ENCODE data around the gene CKMT2. TPM values are rescaled to one million over a fixed set of nuclear protein-coding genes. Genes with fewer than 3 reads are reported as not detected.
"Not testable (repeated sequence)": the region's sequence is repeated elsewhere in the genome, so short reads cannot be mapped to it uniquely, and the experiment has no call there.

Gene CKMT2
- total RNA-seq, 1 donor from 2014 or later, result 1,933 TPM

DNA sequence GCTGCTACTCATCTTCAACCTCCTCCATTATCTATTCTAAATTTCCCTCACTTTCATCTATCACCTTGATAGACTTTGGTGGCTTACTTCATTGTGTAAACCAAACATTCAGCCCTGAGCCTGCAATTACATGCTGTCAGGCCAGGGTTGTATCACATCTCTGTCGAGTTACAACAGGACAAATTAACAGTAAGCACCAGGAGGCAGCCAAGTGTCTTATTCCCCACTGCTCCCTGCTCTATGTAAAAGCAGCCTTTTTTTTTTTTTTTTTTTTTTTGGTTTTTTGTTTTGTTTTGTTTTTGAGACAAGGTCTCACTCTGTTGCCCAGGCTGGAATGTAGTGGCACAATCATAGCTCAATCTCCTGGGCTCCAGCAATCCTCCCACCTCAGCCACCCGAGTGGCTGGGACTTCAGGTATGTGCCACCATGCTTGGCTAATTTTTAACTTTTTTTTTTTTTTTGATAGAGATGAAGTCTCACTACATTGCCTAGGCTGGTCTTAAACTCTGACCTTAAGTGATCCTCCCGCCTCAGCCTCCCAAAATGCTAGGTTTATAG, 53.0 kb downstream of the CKMT2 start:
- intact Hi-C loops (cut with DNase I), result no loop called here
- ATAC-seq (ENCODE audit: poor library complexity), result no peak
- no peak for DNase-seq

DNA sequence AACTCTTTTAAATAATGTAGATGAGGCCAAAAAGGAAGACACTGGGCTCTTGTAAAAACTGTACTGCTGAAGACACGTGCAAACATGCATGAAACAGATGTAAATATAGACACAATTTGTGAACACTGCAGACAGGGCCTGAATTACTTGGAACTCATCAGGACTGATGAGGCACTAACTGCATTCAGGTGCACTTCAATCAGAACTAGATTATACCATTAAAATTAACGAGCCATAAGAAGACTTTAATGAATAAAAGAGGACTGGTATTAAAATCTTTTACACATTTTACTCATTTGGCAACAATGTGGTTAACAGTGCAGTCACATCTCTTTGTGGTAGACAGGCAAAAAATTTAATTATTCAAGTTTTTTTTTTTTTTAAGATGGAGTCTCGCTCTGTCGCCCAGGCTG, 54.9 kb downstream of the CKMT2 start:
- DNase-seq, result no peak
- intact Hi-C loops (cut with DNase I), result no loop called here
- ATAC-seq (ENCODE audit: poor library complexity), result no peak

- ATAC-seq (ENCODE audit: poor library complexity), result no peak
- DNase-seq, result no peak
- intact Hi-C loops (cut with DNase I), result loop anchor here (10.0 kb wide), 1 partner anchor 85 kb away; no protein-coding TSS in a partner anchor
Measured at GRCh38 chr5:81290146-81290545, 57.0 kb downstream of the CKMT2 start.

GRCh38 chr5:81292130-81292529, 59.0 kb downstream of the CKMT2 start:
- intact Hi-C loops (cut with DNase I), result loop anchor here (10.0 kb wide), 1 partner anchor 87 kb away; no protein-coding TSS in a partner anchor
- ATAC-seq (ENCODE audit: poor library complexity) (no peak), DNase-seq (no peak)

- DNase-seq; ATAC-seq (ENCODE audit: poor library complexity): not testable (repeated sequence)
- intact Hi-C loops (cut with DNase I), result loop anchor here (10.0 kb wide), 1 partner anchor 89 kb away; no protein-coding TSS in a partner anchor
Measured at GRCh38 chr5:81294021-81294420, 60.9 kb downstream of the CKMT2 start.

DNA sequence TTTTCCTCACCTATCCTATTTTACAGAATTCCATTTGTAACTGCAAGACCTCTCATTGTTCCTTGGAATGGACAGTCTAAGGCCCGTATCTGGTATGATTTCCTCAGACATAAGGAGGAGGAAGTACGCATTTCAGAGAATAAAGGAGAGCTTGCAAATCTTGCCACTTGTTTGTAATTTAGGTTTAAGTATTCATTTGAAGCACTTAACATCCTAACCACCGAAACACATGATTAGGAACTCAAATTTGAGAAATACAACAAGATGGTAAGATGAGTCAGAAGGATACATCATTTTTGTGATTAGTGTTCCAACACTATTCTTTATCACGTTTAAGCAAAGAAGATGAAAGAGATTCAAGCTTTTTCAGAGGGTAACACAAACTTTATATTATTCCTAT, 64.4 kb downstream of the CKMT2 start:
- DNase-seq (no peak), ATAC-seq (ENCODE audit: poor library complexity) (no peak)
- intact Hi-C loops (cut with DNase I), result loop anchor here (10.0 kb wide), 1 partner anchor 93 kb away; no protein-coding TSS in a partner anchor

DNA sequence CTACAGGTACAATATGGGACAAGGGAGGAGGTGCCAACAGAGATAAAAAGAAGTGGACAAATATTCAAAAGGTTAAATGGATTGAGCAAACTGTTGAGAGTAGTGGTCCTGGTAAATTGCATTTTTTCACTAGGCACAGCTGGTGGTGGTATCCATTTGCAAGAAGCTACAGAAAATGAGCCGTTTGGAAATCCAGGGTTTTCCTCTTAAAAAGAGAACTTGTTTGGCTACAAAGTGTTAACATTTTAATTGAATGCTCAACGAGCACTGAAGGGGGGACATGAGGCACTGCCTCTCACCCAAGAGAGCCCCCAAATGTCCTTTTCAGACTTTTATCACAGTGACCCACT, 67.8 kb downstream of the CKMT2 start:
- ATAC-seq (ENCODE audit: poor library complexity) (peak; percentile 11), DNase-seq (no peak)
- intact Hi-C loops (cut with DNase I), result no loop called here

GRCh38 chr5:81301271-81302015, 68.3 kb downstream of the CKMT2 start, which contains the start of gene ZCCHC9:
Gene ZCCHC9, plus strand, starts transcription at chr5:81301587. Its CDS starts 3,171 bp downstream, at chr5:81304758.
- ATAC-seq (ENCODE audit: poor library complexity), result peak; percentile 99
- intact Hi-C loops (cut with DNase I), result no loop called here
- DNase-seq, result peak; percentile 97

DNA sequence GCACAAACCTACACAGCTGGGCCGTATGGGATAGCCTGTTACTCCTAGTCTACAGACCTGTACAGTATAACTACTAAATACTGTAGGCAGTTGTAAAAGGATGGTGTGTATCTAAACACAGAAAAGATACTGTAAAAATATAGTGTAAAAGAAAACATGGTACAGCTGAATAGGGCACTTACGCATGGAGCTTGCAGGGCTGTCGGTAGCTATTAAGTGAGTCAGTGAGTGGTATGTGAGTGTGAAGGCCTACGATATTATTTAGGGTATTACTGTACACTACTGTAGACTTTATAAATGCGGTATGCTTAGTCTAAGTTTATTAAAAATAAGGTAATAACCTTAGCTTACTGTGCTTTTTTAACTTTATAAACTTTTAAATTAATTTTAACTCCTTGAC, 69.5 kb downstream of the CKMT2 start:
- DNase-seq, result no peak
- intact Hi-C loops (cut with DNase I), result no loop called here
- ATAC-seq (ENCODE audit: poor library complexity), result no peak

- DNase-seq, result no peak
- intact Hi-C loops (cut with DNase I), result no loop called here
- ATAC-seq (ENCODE audit: poor library complexity), result no peak
Measured at GRCh38 chr5:81303563-81303962, 70.4 kb downstream of the CKMT2 start.

- ATAC-seq (ENCODE audit: poor library complexity) (no peak), DNase-seq (no peak)
- intact Hi-C loops (cut with DNase I), result no loop called here
Measured at GRCh38 chr5:81305785-81306184, 72.7 kb downstream of the CKMT2 start.

DNA sequence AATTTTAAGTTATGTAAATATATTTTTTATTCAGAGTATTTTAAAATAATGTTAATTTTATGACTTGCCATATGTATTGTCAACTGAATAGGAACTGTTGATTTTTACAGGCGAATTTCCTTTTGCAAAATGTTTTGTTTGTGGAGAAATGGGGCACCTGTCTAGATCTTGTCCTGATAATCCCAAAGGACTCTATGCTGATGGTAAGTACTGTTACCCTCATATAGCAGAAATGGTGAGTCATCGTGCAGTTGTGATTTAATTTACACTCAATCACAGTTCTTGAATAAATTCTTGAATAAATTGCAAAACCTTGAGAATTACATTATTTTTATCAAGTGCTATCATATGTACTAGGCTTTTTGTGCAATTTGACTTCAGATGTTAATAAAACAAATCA, 75.7 kb downstream of the CKMT2 start:
- intact Hi-C loops (cut with DNase I), result no loop called here
- DNase-seq (no peak), ATAC-seq (ENCODE audit: poor library complexity) (no peak)

DNA sequence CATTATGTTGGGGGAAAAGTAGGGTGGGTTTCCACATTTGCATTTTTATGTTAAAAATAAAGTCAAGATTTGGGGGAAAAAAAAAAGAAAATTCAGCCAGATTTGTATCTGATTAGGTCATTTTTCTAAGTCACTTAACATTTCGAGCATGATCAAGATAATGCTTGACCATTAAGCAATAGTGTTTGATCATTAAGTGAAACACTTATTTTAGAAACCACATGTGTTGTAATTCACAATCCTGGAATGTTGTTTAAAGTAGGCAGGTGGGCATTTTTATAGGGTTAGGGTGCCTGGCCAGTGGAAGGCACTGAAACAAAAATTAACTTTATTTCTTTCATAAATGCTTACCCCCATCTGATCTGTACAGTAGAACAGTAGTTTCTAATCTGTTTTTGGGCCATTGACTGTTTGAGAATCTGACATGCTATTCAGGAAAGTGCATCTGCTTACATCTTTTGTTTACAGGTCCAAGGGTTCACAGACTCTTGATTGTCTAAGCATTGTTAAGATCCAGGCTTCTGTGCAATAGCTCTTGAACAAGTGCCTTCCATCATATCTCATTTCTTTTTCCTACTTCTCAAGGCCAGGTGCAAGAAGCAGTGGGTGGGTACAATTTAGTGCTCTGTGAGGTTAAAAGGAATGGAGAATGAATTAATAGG, 77.4 kb downstream of the CKMT2 start:
- intact Hi-C loops (cut with DNase I), result no loop called here
- no peak for ATAC-seq (ENCODE audit: poor library complexity)
- DNase-seq, result no peak

DNA sequence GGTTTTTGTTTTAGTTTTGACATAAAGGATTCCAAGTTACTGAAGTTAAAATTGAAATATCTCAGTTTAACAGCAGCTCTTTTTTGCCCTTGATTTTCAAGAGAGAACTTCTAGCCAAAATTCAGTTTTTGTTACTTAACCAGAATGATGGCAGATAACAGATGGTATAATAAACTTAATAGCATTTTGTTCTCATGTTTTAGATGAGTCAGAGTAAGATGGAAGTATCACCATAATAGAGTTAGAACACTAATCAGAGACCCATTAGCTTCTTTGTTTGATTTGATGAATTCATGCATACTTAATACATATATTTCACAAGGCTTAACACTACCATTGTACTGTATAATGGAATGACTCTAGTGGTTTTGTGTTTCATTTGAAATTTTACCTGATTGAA, 80.2 kb downstream of the CKMT2 start:
- ATAC-seq (ENCODE audit: poor library complexity), result no peak
- intact Hi-C loops (cut with DNase I), result no loop called here
- DNase-seq, result no peak

DNA sequence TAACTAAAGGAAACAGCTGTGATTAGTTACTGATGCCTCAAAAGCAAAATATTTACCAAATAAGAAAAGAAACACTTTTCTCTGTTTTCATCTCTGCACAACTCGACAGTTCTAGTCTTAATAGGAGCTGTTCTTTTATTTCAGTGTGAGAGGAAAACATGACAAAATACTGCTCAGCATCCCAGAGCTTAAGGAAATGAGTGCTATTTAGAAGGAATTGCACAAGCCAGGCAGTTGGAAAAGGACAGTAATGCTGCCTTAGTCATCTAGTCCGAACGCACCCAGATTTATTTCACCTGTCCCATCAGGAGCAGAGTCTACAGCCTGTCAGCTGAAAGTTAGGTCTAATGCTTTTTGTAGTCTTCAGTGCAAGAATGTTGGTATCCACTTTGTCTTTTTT, 80.6 kb downstream of the CKMT2 start:
- DNase-seq (no peak), ATAC-seq (ENCODE audit: poor library complexity) (no peak)
- intact Hi-C loops (cut with DNase I), result no loop called here

DNA sequence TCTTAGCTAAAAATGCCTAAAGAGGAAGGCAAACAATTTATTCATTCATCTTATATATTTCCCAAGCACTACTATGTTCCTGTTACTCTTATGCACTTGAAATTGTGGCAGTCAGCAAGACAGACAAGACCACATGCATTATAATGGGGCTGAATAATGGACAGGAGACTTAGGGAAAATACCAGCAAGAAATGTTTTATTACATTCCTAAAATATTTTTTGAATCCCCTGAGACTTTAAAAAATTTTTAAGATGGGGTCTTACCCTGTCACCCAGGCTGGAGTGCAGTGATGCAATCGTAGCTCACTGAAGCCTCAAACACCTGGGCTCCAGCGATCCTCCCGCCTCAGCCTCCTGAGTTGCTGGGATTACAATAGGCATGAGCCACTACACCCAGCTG, 81.5 kb downstream of the CKMT2 start:
- DNase-seq (no peak), ATAC-seq (ENCODE audit: poor library complexity) (no peak)
- intact Hi-C loops (cut with DNase I), result no loop called here

DNA sequence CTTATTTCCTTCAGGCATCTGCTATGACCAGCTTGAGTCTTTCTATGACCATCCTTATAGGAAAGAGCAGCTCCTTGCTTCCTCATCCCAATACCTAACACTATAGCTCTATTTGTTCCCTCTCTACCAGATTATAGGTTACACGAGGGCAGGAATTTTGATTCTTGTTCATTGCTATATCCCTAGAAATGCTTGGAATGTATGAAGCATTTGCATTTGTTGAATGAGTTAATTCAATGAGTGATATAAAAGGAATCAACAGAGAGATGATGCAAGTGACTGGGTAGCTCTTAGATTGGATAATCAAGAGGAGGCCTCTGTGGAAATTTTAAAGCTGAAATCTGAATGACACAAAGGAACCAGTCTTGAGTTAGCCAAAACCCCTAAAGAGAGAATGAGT, 82.2 kb downstream of the CKMT2 start:
- intact Hi-C loops (cut with DNase I), result no loop called here
- no peak for ATAC-seq (ENCODE audit: poor library complexity)

DNA sequence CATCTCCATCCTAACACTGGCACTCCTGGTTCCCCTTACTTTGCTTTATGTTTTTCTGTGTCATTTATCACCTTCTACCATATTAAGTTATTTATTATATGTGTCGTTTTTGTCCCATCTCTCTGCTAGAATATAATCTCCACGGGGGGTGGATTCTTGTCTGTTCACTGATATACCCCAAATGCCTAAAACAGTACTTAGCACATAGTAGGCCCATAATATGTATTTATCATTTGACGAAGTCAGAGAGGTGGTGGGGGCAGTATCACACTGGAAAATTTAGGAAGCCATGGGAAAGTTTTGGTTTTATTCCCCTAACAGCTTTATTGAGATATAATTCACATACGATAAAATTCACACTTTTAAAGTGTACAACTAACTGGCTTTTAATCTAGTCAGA, 82.7 kb downstream of the CKMT2 start:
- intact Hi-C loops (cut with DNase I), result no loop called here

More for the DNA sequence above, 82.2 kb downstream of the CKMT2 start:
- DNase-seq, result no peak

More for the DNA sequence above, 82.7 kb downstream of the CKMT2 start:
- no peak for ATAC-seq (ENCODE audit: poor library complexity)
- no peak for DNase-seq
